ENCODE measurements around the gene NRG2.

The NRG2 gene

GRCh38 chr5:139831624-139832023 is 211.5 kb downstream of the NRG2 start:
- DNase-seq: no peak

GRCh38 chr5:139829471-139829870 is 213.6 kb downstream of the NRG2 start:
- DNase-seq: no peak

GRCh38 chr5:139828207-139828895 is 214.7 kb downstream of the NRG2 start:
- DNase-seq: no peak

- DNase-seq: no peak
These were observed 217.4 kb downstream of the NRG2 start for GRCh38 chr5:139825690-139826089.

GRCh38 chr5:139823757-139824355 is 219.2 kb downstream of the NRG2 start:
- no peak for DNase-seq

- DNase-seq: no peak
These were observed 220.3 kb downstream of the NRG2 start for GRCh38 chr5:139822553-139823425.

GRCh38 chr5:139821806-139822552 is 221.1 kb downstream of the NRG2 start:
- no peak for DNase-seq

GRCh38 chr5:139820606-139821005 is 222.5 kb downstream of the NRG2 start:
- no peak for DNase-seq

- no peak for DNase-seq
These were observed 223.0 kb downstream of the NRG2 start for GRCh38 chr5:139820130-139820529.

GRCh38 chr5:139817970-139818369 is 225.1 kb downstream of the NRG2 start:
- DNase-seq: no peak

GRCh38 chr5:139817362-139817761 is 225.7 kb downstream of the NRG2 start:
- no peak for DNase-seq

GRCh38 chr5:139816566-139816965 is 226.5 kb downstream of the NRG2 start:
- DNase-seq: no peak

GRCh38 chr5:139814704-139815280 is 228.3 kb downstream of the NRG2 start:
- DNase-seq: no peak

- no peak for DNase-seq
These were observed 228.9 kb downstream of the NRG2 start for GRCh38 chr5:139814191-139814601.

- no peak for DNase-seq
These were observed 230.0 kb downstream of the NRG2 start for GRCh38 chr5:139812836-139813805.

GRCh38 chr5:139812323-139812722 is 230.8 kb downstream of the NRG2 start:
- DNase-seq: no peak

- DNase-seq: no peak
These were observed 231.9 kb downstream of the NRG2 start for GRCh38 chr5:139811274-139811607.

- no peak for DNase-seq
These were observed 232.5 kb downstream of the NRG2 start for GRCh38 chr5:139810341-139811273.

GRCh38 chr5:139809331-139809810 is 233.7 kb downstream of the NRG2 start:
- no peak for DNase-seq

All from hematopoietic multipotent progenitor cell treated with erythropoietin and hydrocortisone succinate and interleukin-3 and kit ligand, for 6 days (in vitro differentiated cells).